PC-3 (cell line): Measurements from ENCODE around the gene CRTC3.

Experiments
- CTCF ChIP-seq: fragments of 300-600 bp; sonication (generic); conservative IDR thresholded peaks from 2 replicates; pipeline ENCODE4 v1.5.1; 2017; ENCODE audit warnings: antibody characterized with exemption, low read depth, mild to moderate bottlenecking, low read length
- EZH2 ChIP-seq: fragments of 300-600 bp; sonication (generic); IDR thresholded peaks from one replicate; pipeline ENCODE4 v1.6.1; 2017; ENCODE audit warnings: antibody characterized with exemption, mild to moderate bottlenecking, low read length; ENCODE audit not compliant: unreplicated experiment
- EZH2phosphoT487 ChIP-seq: fragments of 300-600 bp; sonication (generic); IDR thresholded peaks from 2 replicates; pipeline ENCODE4 v1.6.1; 2018; ENCODE audit warnings: mild to moderate bottlenecking, antibody characterized with exemption, low read length, borderline replicate concordance

- TF ChIP-seq CTCF (no peak), EZH2phosphoT487 (no peak), EZH2 (no peak)
Measured at GRCh38 chr15:90638201-90638691, 108.5 kb downstream of the CRTC3 start.
